Urinary bladder (tissue), 4 donors: ENCODE results near the gene PCDHA13. TPM values are rescaled to one million over a fixed set of nuclear protein-coding genes. Genes with fewer than 3 reads are reported as not detected.
"Not testable (repeated sequence)": the region's sequence is repeated elsewhere in the genome, so short reads cannot be mapped to it uniquely, and the experiment has no call there.

Source experiments
- DNase-seq: peaks from one replicate; pipeline ENCODE4 v3.0.0-alpha.2; 2015; ENCODE audit errors: extremely low spot score
- H3K27ac ChIP-seq: one replicate; pipeline ENCODE4 v1.5.1; 2013; ENCODE audit warnings: low read depth, mild to moderate bottlenecking, moderate library complexity
- H3K36me3 ChIP-seq: one replicate; pipeline ENCODE4 v1.6.1; 2013; ENCODE audit warnings: mild to moderate bottlenecking, moderate library complexity; ENCODE audit not compliant: insufficient read depth
- H3K4me1 ChIP-seq: one replicate; pipeline ENCODE4 v1.6.1; 2013; ENCODE audit warnings: mild to moderate bottlenecking, moderate library complexity; ENCODE audit not compliant: insufficient read depth
- H3K4me3 ChIP-seq: one replicate; pipeline ENCODE4 v1.5.1; 2013; ENCODE audit warnings: low read depth, low read length
- WGBS: extraction: QIAGEN DNeasy Blood & Tissue Kit; methylation state at CpG from one replicate; pipeline ENCODE4 v1.1.7; 2013; 5-methylcytosine and 5-hydroxymethylcytosine counted together
- polyA plus RNA-seq: library from polyadenylated mRNA; stranded (reverse); fragments of 200-250 nt; gene quantifications from one replicate; pipeline ENCODE4 v1.2.3, GENCODE V29; 2013
- total RNA-seq: library from RNA; depleted of rRNA; stranded (reverse); fragments of >200 nt; gene quantifications from one replicate; pipeline ENCODE4 v1.2.3, GENCODE V29; 2014
- donor health status: healthy with polysubstance abuse.
- donor health status: healthy.

PCDHA13 gene
- total RNA-seq (0.74 TPM), polyA plus RNA-seq (0.18 TPM)

GRCh38 chr5:140881889-140882590 is at the start of gene PCDHA13:
Gene PCDHA13, plus strand, starts transcription at chr5:140882124. Its CDS starts 145 bp downstream, at chr5:140882269.
- DNase-seq: no peak
- Histone ChIP-seq H3K4me1 (no peaks in the 10 kb centered on the region), H3K27ac (no peak within 1 kb of the TSS), H3K4me3 (no peak within 1 kb of the TSS), H3K36me3 (no peaks in the 10 kb centered on the region)
- 6% methylated on average over 34 of the region's 35 CpGs for WGBS

- H3K4me1 ChIP-seq: no peaks in the 10 kb centered on the region
- H3K27ac ChIP-seq: no peak within 1 kb of the TSS
- no peak for DNase-seq
- no peak within 1 kb of the TSS for H3K4me3 ChIP-seq
- H3K36me3 ChIP-seq: no peaks in the 10 kb centered on the region
- 10% methylated on average over 8 of the region's 8 CpGs for WGBS
Measured at GRCh38 chr5:140833993-140834392, 47.9 kb upstream of the PCDHA13 start, which contains the start of gene PCDHA7. Gene PCDHA7, plus strand, starts transcription at chr5:140834269. Its CDS starts 115 bp downstream, at chr5:140834384.

GRCh38 chr5:140834439-140835008 is 47.4 kb upstream of the PCDHA13 start:
- not testable (repeated sequence) for H3K4me3 ChIP-seq, DNase-seq, H3K4me1 ChIP-seq, H3K36me3 ChIP-seq, H3K27ac ChIP-seq
- 22% methylated on average over 26 of the region's 38 CpGs for WGBS

GRCh38 chr5:140835622-140836510 is 46.1 kb upstream of the PCDHA13 start:
- no peaks in the 10 kb centered on the region for H3K36me3 ChIP-seq
- H3K4me1 ChIP-seq: no peaks in the 10 kb centered on the region
- DNase-seq: no peak
- H3K27ac ChIP-seq: no peak overlapping the region
- no peak overlapping the region for H3K4me3 ChIP-seq
- 44% methylated on average over 103 of the region's 103 CpGs for WGBS

GRCh38 chr5:140840978-140841962 is 40.7 kb upstream of the PCDHA13 start, which contains the start of gene PCDHA8:
Gene PCDHA8, plus strand, starts transcription at chr5:140841187. Its CDS starts 135 bp downstream, at chr5:140841322.
- Histone ChIP-seq H3K4me3 (no peak within 1 kb of the TSS), H3K4me1 (no peaks in the 10 kb centered on the region), H3K27ac (no peak within 1 kb of the TSS), H3K36me3 (no peaks in the 10 kb centered on the region)
- 20% methylated on average over 47 of the region's 47 CpGs for WGBS
- DNase-seq: no peak

- Histone ChIP-seq H3K4me1 (no peaks in the 10 kb centered on the region), H3K36me3 (no peaks in the 10 kb centered on the region), H3K4me3 (no peak overlapping the region), H3K27ac (no peak overlapping the region)
- whole genome bisulfite sequencing: 47% methylated on average over 86 of the region's 87 CpGs
- no peak for DNase-seq
Measured at GRCh38 chr5:140842798-140843733, 38.9 kb upstream of the PCDHA13 start.

- H3K4me3 ChIP-seq, H3K27ac ChIP-seq, DNase-seq, H3K4me1 ChIP-seq, H3K36me3 ChIP-seq: not testable (repeated sequence)
- 19% methylated on average over 46 of the region's 48 CpGs for WGBS
Measured at GRCh38 chr5:140848139-140849102, 33.5 kb upstream of the PCDHA13 start, which contains the start of gene PCDHA9. Gene PCDHA9, plus strand, starts transcription at chr5:140848382. Its CDS starts 114 bp downstream, at chr5:140848496.

GRCh38 chr5:140849831-140850634 is 31.9 kb upstream of the PCDHA13 start:
- not testable (repeated sequence) for H3K27ac ChIP-seq, H3K4me3 ChIP-seq, H3K36me3 ChIP-seq, DNase-seq, H3K4me1 ChIP-seq
- 45% methylated on average over 101 of the region's 101 CpGs for WGBS

- Histone ChIP-seq H3K4me1 (no peaks in the 10 kb centered on the region), H3K36me3 (no peaks in the 10 kb centered on the region), H3K27ac (no peak within 1 kb of the TSS), H3K4me3 (no peak within 1 kb of the TSS)
- DNase-seq: no peak
- 18% methylated on average over 44 of the region's 44 CpGs for WGBS
Measured at GRCh38 chr5:140855772-140856674, 25.9 kb upstream of the PCDHA13 start, which contains the start of gene PCDHA10. Gene PCDHA10, plus strand, starts transcription at chr5:140855897. Its CDS starts 152 bp downstream, at chr5:140856049.
